ENCODE results near the gene DPM2.

DNA sequence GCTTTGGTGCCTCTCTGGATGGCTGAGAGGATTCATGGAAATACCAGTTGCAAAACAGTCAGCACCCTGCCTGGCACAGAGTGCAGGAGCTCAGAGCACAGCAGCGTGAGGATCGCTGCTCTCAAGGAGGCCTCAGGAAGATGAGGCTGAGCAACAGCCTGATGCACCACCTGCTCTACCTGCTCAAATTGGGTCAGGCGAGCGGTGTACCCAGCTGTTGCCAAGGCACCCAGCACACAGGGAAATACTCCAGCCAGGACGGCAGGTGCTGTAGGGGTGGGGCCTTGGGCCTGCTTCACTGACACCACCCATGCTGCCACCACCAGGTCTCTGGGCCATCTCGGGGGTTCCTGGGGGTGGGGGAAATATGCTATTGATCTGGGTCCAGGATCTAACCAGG lies 38.8 kb upstream of the DPM2 start:
- TF ChIP-seq, protein P1, sequence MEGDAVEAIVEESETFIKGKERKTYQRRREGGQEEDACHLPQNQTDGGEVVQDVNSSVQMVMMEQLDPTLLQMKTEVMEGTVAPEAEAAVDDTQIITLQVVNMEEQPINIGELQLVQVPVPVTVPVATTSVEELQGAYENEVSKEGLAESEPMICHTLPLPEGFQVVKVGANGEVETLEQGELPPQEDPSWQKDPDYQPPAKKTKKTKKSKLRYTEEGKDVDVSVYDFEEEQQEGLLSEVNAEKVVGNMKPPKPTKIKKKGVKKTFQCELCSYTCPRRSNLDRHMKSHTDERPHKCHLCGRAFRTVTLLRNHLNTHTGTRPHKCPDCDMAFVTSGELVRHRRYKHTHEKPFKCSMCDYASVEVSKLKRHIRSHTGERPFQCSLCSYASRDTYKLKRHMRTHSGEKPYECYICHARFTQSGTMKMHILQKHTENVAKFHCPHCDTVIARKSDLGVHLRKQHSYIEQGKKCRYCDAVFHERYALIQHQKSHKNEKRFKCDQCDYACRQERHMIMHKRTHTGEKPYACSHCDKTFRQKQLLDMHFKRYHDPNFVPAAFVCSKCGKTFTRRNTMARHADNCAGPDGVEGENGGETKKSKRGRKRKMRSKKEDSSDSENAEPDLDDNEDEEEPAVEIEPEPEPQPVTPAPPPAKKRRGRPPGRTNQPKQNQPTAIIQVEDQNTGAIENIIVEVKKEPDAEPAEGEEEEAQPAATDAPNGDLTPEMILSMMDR (IDR thresholded peaks at IDR 0.05; ENCODE audit: low read depth, low read length, poor library complexity, severe bottlenecking) = no peak
- TF ChIP-seq EZH2phosphoT487 (IDR thresholded peaks at IDR 0.05; ENCODE audit: borderline replicate concordance, low read length) = no peak

Measured in DOHH2 (cell line).